ENCODE measurements around the gene UBASH3B. TPM values are rescaled to one million over a fixed set of nuclear protein-coding genes. Genes with fewer than 3 reads are reported as not detected.

Gene UBASH3B
- total RNA-seq, 2 experiments from 2014 or later, result 54.7 to 73.0 TPM

- TF ChIP-seq, protein P1, sequence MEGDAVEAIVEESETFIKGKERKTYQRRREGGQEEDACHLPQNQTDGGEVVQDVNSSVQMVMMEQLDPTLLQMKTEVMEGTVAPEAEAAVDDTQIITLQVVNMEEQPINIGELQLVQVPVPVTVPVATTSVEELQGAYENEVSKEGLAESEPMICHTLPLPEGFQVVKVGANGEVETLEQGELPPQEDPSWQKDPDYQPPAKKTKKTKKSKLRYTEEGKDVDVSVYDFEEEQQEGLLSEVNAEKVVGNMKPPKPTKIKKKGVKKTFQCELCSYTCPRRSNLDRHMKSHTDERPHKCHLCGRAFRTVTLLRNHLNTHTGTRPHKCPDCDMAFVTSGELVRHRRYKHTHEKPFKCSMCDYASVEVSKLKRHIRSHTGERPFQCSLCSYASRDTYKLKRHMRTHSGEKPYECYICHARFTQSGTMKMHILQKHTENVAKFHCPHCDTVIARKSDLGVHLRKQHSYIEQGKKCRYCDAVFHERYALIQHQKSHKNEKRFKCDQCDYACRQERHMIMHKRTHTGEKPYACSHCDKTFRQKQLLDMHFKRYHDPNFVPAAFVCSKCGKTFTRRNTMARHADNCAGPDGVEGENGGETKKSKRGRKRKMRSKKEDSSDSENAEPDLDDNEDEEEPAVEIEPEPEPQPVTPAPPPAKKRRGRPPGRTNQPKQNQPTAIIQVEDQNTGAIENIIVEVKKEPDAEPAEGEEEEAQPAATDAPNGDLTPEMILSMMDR (conservative IDR thresholded peaks at IDR 0.05; ENCODE audit: low read length), result no peak
- TF ChIP-seq EZH2phosphoT487 (IDR thresholded peaks at IDR 0.05; ENCODE audit: borderline replicate concordance, low read depth, low read length), result no peak
- H3K9me2 ChIP-seq (ENCODE audit: insufficient read depth, low read length), result no peaks in the 10 kb centered on the region
- H3K36me3 ChIP-seq (ENCODE audit: insufficient read depth, low read length), result no peaks in the 10 kb centered on the region
- no peak overlapping the region for H2AFZ ChIP-seq (ENCODE audit: low read length)
- H3K27ac ChIP-seq (ENCODE audit: low read depth, low read length, poor library complexity, severe bottlenecking), result no peak overlapping the region
- DNase-seq (ENCODE audit: low spot score), result no peak
- H3K4me1 ChIP-seq (ENCODE audit: insufficient read depth, low read length, poor library complexity, severe bottlenecking), result no peaks in the 10 kb centered on the region
- CTCF ChIA-PET (ENCODE audit: unreplicated experiment), result no interaction called here
- no peak overlapping the region for H3K4me3 ChIP-seq (ENCODE audit: low read depth, low read length, poor library complexity, severe bottlenecking)
- POLR2A ChIA-PET, result interaction anchor here (0.8 kb wide), 1 partner anchor 30 kb away, joined by 6 read pairs; no protein-coding TSS in a partner anchor
- intact Hi-C loops (cut with micrococcal nuclease; ENCODE audit: unreplicated experiment), result no loop called here
- H3K4me2 ChIP-seq (ENCODE audit: low read length), result no peak overlapping the region
- BruUV-seq (replicated peaks), result no TSS peak
- no peaks in the 10 kb centered on the region for H3K79me2 ChIP-seq (ENCODE audit: insufficient read depth, low read depth, low read length)
- no peaks in the 10 kb centered on the region for H3K9me3 ChIP-seq (ENCODE audit: low read length)
- no peaks in the 10 kb centered on the region for H4K20me1 ChIP-seq (ENCODE audit: insufficient read depth, low read length)
Measured at GRCh38 chr11:122836916-122837315, 181.4 kb downstream of the UBASH3B start.

DNA sequence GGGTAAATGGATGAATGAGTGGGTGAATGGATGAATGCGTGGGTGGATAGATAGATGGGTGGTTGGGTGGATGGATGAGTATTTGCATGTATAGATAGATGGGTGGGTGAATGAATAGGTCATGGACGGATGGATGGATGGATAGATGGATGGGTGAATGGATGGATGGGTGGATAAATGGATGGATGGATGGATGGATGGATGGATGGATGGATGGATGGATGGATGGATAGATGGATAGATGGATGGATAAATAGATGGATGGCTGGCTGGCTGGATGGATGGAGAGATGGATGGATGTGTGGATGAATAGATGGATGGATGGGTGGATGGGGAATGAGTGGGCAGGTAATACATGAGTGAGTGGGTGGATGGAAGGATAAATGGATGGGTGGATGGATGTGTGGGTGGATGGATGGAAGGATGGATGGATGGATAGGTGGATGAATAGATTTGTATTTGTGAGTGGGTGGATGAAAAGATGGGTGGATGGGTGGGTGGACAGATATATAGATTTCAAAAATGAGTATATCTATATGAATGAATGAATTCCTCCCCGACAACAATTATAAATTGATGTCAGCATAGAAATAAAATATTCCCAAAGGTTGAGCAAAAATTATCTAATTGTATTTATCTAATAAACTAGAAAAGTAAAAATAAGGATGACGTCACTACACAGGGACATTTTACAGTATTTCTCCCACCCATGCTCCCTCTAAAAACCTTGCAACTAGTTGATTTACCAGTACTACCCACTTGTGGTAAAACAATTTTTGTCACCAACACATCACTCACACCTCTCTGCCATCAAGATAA is 182.2 kb downstream of the UBASH3B start:
- H3K4me2 ChIP-seq (ENCODE audit: low read length), result no peak overlapping the region
- H3K27ac ChIP-seq (ENCODE audit: low read depth, low read length, poor library complexity, severe bottlenecking), result no peak overlapping the region
- intact Hi-C loops (cut with micrococcal nuclease; ENCODE audit: unreplicated experiment), result no loop called here
- no peak overlapping the region for H2AFZ ChIP-seq (ENCODE audit: low read length)
- POLR2A ChIA-PET, result interaction anchor here (0.5 kb wide), 1 partner anchor 249 kb away, joined by 3 read pairs; no protein-coding TSS in a partner anchor
- no TSS peak for BruUV-seq (replicated peaks)
- CTCF ChIA-PET (ENCODE audit: unreplicated experiment), result no interaction called here
- no peak overlapping the region for H3K4me3 ChIP-seq (ENCODE audit: low read depth, low read length, poor library complexity, severe bottlenecking)
- no peaks in the 10 kb centered on the region for H3K9me2 ChIP-seq (ENCODE audit: insufficient read depth, low read length)
- H3K79me2 ChIP-seq (ENCODE audit: insufficient read depth, low read depth, low read length), result no peaks in the 10 kb centered on the region
- no peaks in the 10 kb centered on the region for H4K20me1 ChIP-seq (ENCODE audit: insufficient read depth, low read length)
- DNase-seq (ENCODE audit: low spot score), result no peak
- H3K9me3 ChIP-seq (ENCODE audit: low read length), result no peaks in the 10 kb centered on the region
- no peaks in the 10 kb centered on the region for H3K36me3 ChIP-seq (ENCODE audit: insufficient read depth, low read length)
- TF ChIP-seq, protein P1 (conservative IDR thresholded peaks at IDR 0.05; ENCODE audit: low read length), result no peak
- no peak for TF ChIP-seq EZH2phosphoT487 (IDR thresholded peaks at IDR 0.05; ENCODE audit: borderline replicate concordance, low read depth, low read length)
- no peaks in the 10 kb centered on the region for H3K4me1 ChIP-seq (ENCODE audit: insufficient read depth, low read length, poor library complexity, severe bottlenecking)

All from OCI-LY7 (cell line).